A673 (cell line): ENCODE measurements around the gene THOC6.

ENCODE experiments used
- EZH2 ChIP-seq: fragments of 200-600 bp; sonication (generic); IDR thresholded peaks from 2 replicates; pipeline ENCODE4 v1.6.1; 2017; ENCODE audit warnings: borderline replicate concordance, low read depth, mild to moderate bottlenecking, mixed read lengths, antibody characterized with exemption, low read length; ENCODE audit not compliant: poor library complexity, severe bottlenecking
- TF ChIP-seq, protein P1 (sequence below): fragments of 300-800, 200-600 bp; sonication (generic); conservative IDR thresholded peaks from 2 replicates; pipeline ENCODE4 v1.5.1; 2017; ENCODE audit warnings: low read depth, mild to moderate bottlenecking, antibody characterized with exemption, low read length, moderate library complexity, mixed read lengths

DNA sequence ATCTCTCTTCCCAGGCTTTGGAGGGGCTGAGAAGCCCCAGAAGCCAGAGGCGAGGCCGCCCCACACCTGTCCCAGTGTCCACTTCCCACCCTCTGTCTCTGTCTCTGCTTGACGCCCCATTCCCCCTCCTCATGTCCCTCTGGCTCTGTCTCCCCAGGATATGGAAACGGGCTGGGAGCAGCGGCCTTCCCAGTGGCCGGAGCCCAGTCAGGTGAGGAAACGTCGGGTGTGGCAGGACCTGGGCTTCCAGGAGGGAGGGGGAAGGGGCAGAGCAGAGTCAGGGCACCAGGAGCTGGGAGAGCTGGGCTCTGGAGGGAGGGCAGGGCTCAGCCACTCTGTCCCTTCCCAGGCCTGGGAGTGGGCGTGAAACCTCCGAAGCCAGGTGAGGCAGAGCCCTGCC is 32.9 kb upstream of the THOC6 start:
- TF ChIP-seq, protein P1, sequence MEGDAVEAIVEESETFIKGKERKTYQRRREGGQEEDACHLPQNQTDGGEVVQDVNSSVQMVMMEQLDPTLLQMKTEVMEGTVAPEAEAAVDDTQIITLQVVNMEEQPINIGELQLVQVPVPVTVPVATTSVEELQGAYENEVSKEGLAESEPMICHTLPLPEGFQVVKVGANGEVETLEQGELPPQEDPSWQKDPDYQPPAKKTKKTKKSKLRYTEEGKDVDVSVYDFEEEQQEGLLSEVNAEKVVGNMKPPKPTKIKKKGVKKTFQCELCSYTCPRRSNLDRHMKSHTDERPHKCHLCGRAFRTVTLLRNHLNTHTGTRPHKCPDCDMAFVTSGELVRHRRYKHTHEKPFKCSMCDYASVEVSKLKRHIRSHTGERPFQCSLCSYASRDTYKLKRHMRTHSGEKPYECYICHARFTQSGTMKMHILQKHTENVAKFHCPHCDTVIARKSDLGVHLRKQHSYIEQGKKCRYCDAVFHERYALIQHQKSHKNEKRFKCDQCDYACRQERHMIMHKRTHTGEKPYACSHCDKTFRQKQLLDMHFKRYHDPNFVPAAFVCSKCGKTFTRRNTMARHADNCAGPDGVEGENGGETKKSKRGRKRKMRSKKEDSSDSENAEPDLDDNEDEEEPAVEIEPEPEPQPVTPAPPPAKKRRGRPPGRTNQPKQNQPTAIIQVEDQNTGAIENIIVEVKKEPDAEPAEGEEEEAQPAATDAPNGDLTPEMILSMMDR = no peak
- TF ChIP-seq EZH2 = no peak
